Measurements from ENCODE around the gene NEURL3.
"Not testable (repeated sequence)": the region's sequence is repeated elsewhere in the genome, so short reads cannot be mapped to it uniquely, and the experiment has no call there.

The NEURL3 gene

DNA sequence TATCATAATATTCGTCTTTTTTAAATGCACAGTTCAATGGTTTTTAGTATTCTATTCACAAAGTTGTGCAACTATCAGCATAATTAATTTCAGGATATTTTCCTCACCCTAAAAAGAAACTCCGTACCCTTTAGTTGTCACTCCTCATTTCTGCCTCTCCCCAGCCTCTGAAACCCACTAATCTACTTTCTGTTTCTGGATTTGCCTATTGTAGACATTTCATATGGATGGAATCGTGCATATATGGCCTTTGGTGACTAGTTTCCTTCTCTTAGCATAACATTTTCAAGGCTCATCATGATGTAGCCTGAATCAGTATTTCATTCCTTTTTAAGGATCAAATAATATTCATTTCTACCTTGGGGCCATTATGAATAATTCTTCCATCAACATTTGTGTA is 18.5 kb downstream of the NEURL3 start:
- no peak for DNase-seq (ENCODE audit: low read depth in 3 of 3, low spot score in 1 of 3)

DNA sequence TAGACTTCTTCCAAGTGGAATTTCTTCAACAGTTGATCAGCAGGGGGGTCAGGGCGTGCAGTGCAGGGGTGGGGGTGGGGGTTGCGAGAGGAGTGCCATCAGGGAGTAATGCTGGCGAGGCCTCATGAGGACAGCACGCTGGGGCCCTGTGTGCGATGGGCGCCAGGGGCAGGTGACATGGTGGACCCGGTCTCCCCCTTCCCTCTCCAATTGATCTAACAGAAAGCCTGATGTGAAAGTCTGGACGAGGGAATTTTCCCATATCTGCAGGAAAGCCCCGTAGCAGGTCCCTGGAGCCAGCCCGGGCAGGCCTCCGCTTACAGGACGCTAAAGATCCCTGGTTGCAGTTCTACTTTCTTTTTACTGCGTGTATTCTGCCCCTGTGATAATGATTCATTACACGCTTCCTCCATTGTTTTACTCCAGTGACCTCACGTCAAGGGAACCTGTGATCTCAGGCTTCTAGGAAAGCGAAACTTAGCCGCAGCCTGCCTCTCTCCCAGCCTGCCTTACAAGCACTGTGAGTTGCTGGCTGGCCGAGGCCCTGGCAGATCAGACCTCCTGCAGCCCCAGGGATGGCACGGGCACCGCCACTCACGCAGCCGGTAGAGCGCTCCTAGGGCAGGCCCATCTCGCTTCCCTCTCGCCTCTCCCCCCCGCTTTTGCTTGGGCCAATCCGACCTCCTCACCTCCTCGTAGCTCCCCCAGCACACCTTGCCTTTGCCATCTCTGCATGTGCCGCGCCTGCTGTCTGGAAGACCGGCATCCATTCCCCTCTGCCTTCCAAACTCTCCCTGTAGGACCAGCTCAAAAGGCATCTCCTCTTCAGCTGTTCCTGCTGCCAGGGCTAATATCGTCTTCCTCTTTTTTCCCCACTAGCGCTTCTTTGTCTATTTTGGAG is 19.2 kb downstream of the NEURL3 start:
- DNase-seq (ENCODE audit: low read depth in 3 of 3, low spot score in 1 of 3) = peak; percentile 30 to 57 (median 55)

DNA sequence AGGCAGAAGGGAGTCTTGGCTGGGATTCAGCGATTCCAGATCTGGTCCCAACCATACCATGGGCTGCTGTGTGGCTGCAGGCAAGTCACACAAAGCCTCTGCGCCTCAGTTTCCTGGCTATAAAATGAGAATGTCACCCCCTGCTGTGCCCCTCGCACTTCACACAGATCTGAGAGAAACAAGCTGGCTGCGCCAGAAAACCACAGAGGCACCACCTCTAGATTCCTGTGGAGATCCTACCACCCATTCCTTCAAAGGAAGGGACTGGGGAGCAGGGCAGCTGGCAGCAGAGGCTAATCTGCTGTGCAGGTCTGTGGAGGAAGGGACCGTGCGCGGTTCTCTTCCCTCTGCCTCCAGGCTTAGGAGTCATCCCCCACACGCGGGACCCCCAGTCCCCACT is 19.8 kb downstream of the NEURL3 start:
- no peak for DNase-seq (ENCODE audit: low read depth in 3 of 3, low spot score in 1 of 3)

DNA sequence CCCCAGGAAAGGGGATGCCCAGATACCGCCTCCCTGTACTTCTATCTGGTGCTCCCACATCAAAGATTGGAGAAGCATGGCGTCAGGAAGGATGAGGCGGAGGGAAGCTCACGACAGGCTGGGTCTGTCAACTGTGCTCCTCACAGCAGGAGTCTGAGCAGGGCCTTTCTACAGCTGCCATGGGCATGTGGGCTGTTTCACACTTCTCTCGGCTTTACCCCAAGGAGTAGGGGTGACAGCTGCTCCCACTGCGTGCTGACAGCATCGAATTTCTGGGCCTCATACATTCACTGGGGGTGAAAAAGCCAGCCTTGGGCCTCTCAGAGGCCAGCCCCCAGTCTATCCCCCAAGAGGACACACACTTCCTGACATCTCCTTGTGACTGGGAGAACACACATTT is 21.1 kb downstream of the NEURL3 start:
- no peak for DNase-seq (ENCODE audit: low read depth in 3 of 3, low spot score in 1 of 3)

DNA sequence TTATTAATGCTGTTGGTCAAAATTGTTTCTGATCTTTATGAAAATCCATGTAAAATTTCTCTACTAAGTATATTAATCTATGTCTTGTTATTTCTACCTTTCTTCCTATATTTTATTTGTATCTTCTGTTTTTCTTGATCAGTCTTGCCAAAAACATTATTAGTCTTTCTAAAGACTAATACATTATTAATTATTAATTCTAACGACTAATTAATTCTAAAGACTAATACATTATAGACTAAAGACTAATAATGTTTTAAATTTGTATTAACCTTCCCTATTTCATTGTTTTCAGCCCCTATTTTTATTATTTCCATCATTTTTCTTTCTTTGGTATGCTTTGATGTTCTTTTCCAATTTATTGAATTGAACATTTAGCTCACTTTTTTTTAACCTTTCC is 27.7 kb downstream of the NEURL3 start:
- no peak for DNase-seq (ENCODE audit: low read depth in 3 of 3, low spot score in 1 of 3)

DNA sequence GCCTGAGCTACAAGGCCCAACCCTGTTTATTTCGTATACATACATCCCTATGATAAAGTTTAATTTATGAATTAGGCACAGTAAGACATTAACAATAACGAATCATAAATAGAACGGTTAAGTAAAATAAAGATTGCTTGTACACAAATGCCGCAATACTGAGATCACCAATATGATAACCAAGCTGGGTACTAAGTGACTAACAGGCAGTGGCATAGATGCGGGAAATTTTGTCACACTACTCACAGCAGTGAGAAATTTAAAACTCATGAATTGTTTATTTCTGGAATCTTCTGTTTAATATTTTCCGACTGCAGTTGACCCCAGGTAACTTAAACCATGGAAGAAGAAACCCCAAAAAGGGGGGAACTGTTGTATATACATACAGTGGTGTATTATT is 33.4 kb downstream of the NEURL3 start:
- DNase-seq (ENCODE audit: low read depth in 3 of 3, low spot score in 1 of 3) = no peak

DNA sequence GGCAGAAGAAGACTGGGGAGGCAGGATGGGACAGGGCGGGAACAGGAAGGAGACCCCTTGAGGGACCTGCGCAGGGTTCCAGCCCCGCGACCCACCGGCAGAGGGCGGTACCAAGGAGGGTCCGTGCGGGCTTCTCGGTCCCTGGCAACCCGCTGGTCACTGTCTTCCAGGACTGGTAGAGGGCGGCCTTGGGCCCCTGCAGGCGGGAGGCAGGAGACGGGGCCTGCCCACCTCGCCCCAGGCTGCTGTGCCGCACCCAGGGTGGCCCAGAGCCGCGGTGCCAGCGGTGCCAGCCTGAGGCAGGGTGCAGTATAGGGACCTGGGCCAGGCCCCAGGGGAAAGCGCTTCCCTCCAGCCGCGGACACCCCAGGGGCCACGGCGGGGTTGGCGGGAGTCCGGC is 34.5 kb downstream of the NEURL3 start:
- peak in 2 of 3 donors; percentile 18 to 56 for DNase-seq (ENCODE audit: low read depth in 3 of 3, low spot score in 1 of 3)

DNA sequence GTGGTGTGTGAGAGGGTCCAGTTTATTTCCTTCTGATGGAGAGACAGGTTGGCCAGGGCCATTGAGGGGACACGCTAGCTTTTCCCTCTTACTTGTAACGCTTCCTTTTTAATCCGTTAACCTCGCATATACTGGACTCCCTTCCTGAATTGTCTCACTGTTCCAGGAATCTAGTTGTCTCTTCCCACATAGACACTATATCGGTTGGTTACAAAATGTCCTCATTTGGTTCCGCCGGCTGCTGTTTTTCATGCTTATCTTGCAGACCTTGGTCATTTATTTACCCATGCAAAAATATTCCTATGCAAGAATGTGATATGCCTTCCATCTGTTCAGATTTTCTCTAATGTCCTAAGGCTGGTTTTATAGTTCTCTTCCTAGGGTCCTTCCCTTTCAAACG is 35.0 kb downstream of the NEURL3 start:
- no peak for DNase-seq (ENCODE audit: low read depth in 3 of 3, low spot score in 1 of 3)

DNA sequence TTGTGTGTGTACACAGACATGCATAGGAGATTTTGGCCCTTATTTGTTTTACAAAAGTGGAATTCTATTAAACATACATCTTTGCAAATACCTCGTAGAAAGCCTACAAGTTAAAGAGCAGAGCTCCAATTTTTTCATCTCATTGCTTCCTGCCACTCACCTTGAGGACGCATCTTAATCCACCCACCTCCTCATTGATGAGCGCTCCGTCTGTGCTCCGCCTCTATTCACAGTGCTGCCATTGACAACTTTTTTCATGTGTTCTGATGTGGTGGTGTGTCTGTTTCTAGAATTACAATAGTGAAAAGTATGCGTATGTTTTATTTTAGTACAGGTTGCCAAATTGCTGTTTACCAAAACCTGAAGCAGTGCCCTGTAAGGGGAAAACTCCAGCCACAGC is 36.3 kb downstream of the NEURL3 start:
- no peak for DNase-seq (ENCODE audit: low read depth in 3 of 3, low spot score in 1 of 3)

DNA sequence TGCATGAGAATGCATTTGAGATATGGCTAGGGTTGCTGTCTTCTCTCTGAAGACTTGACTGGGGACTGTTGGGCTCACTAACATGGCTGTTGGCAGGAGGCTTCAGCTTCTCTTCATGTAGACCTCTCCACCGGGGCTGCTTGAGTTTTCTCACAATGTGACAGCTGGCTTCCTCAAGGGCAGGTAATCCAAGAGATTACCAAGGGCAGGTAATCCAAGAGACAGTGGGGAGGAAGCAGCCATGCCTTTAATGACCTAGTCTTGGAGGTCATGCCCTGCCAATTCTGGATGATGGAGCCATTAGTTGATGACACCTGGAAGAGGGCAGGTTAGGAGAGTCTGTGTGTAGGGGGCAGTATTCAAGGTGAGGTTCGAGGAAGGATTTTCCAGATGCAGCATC is 40.5 kb downstream of the NEURL3 start:
- no peak for DNase-seq (ENCODE audit: low read depth in 3 of 3, low spot score in 1 of 3)

DNA sequence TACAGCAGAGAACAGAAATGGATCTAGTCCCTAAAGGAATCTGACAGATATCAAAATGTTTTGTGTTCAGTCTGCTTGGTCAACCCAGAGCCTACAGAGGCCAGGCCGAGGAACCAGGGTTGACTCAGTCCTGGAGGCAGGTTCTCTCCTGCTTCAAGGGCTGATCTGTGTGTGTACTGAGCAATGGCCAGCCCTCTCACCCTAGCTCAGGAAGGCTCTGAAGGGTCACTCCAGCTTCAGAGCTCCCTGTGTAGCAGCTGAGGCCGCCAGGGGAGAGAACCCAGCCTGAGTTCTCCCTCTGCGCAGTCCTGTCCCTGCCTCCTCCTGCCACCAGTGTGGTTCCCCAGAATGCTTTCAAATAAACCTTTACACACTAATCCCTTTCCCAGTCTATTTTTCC is 41.1 kb downstream of the NEURL3 start:
- DNase-seq (ENCODE audit: low read depth in 3 of 3, low spot score in 1 of 3) = no peak

DNA sequence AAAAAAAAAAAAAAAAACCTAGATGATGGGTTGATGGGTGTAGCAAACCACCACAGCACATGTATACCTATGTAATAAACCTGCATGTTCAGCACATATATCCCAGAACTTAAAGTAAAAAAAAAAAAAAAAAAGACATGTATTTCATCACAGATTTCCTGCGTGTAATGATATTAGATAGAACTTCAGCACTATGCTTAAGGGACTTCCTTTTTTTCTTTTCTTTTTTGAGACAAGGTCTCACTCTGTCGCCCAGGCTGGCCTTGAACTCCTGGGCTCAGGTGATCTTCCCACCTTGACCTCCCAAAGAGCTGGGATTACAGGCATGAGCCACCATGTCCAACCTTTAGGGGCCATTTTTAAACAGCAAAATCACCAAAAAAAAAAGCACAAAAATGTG is 42.0 kb downstream of the NEURL3 start:
- DNase-seq (ENCODE audit: low read depth in 3 of 3, low spot score in 1 of 3) = no peak

DNA sequence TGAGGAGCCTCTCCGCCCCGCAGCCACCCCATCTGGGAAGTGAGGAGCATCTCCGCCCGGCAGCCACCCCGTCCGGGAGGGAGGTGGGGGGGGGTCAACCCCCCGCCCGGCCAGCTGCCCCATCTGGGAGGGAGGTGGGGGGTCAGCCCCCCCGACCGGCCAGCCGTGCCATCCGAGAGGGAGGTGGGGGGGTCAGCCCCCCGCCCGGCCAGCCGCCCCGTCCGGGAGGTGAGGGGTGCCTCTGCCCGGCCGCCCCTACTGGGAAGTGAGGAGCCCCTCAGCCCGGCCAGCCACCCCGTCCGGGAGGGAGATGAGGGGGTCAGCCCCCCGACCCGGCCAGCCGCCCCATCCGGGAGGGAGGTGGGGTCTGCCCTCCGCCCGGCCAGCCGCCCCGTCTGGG is 43.5 kb downstream of the NEURL3 start:
- not testable (repeated sequence) for DNase-seq (ENCODE audit: low read depth in 3 of 3, low spot score in 1 of 3)

DNA sequence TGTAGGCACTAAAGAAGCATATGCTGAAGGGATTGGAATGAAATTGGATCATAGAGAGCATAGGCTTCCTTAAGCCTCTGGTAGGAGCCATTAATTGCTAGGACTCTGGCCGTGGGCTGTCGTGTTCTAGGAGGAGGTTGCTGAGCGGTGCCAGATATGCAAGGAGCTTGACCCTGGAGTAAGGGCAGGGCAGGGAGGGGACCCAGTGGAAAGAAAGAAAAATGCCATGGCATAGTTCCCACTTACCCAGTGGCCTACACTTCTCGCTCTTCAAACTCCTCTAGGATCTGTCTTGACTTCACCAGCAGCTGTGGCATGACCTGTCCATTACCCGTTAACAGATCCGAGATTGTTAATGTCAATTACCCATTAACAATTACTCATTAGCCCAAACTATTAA is 53.1 kb downstream of the NEURL3 start:
- no peak for DNase-seq (ENCODE audit: low read depth in 3 of 3, low spot score in 1 of 3)

DNA sequence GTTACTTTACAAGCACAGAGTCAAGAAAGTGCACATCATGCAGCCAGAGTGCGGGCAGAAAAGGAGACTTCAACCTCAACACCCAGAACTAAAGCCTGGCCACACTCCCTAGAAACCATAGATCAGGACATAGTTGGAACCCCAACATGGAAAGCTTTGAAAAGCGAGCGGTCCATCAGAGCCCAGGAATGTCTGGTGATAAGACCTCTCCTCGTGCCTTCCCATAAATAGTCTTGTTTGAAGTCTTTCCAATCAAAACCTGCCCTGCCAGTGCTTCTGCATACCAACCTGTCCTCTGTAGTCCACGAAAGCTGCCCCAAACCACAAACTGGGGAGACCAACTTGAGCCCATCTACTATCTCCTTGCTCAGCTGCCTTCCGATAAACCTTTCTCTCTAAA is 55.5 kb downstream of the NEURL3 start:
- DNase-seq (ENCODE audit: low read depth in 3 of 3, low spot score in 1 of 3) = no peak

DNA sequence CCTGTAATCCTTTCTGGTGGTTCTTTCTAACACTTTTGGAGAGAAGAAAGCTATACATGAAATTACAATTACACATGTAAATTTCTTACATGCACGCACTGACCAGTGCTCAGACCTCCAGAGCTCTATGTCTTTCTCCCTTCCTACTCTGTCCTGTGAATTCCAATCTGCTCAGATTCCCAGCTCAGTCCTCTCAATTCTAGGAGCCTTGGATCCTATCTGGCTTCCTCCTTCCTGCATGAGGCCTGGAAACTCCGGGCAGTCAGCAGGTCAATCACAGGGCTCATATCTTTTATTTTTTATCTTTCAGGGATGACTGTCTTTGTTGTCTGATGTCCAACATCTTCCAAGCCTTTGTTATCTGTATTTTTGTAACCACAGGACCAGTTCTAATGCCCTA is 56.0 kb downstream of the NEURL3 start:
- no peak for DNase-seq (ENCODE audit: low read depth in 3 of 3, low spot score in 1 of 3)

DNA sequence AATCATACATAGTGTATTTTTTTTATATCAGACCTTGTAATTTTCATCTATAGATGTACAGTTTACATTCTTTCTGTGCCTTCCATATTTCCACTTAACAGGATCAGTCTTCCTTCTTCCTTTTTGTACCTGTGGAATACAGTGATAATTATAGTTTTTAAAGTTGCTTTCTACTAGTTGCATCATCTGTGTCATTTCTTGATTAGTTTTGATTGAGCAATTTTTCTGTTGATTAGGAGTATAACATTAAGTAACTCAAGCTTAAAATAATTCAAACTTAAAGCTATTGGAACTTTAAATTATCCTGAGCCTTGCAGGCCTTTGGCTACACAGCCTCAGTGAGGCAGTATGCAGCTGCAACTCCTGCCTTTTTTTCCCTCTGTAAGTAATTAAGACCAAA is 57.4 kb downstream of the NEURL3 start:
- no peak for DNase-seq (ENCODE audit: low read depth in 3 of 3, low spot score in 1 of 3)
